SU-DHL-6 (cell line): Measurements from ENCODE around the gene ANKLE1.

Experiments used
- CTCF ChIP-seq: fragments of 200-600 bp; sonication (generic); IDR thresholded peaks from one replicate; pipeline ENCODE4 v1.5.1; 2017; ENCODE audit warnings: antibody characterized with exemption, mild to moderate bottlenecking, low read length, moderate library complexity; ENCODE audit not compliant: insufficient read depth, poor library complexity, severe bottlenecking
- EZH2phosphoT487 ChIP-seq: fragments of 200-600 bp; sonication (generic), shearing (Covaris generic); conservative IDR thresholded peaks from 2 replicates; pipeline ENCODE4 v1.6.1; 2018; ENCODE audit warnings: mild to moderate bottlenecking, antibody characterized with exemption, low read length, moderate library complexity, mixed read lengths

GRCh38 chr19:17268754-17269153 is 12.9 kb upstream of the ANKLE1 start:
- TF ChIP-seq EZH2phosphoT487 (no peak), CTCF (no peak)
